ENCODE measurements around the gene ZFYVE26.
A peak's percentile ranks its signal among the peaks of the same experiment; 100 is the strongest.

The ZFYVE26 gene

GRCh38 chr14:67815573-67816225 is 691 bp downstream of the ZFYVE26 start:
- DNase-seq, result peak; percentile 5

GRCh38 chr14:67814821-67815220 is 1.6 kb downstream of the ZFYVE26 start:
- DNase-seq, result no peak

- no peak for DNase-seq
Measured at GRCh38 chr14:67806246-67806645, 10.1 kb downstream of the ZFYVE26 start.

- DNase-seq, result no peak
Measured at GRCh38 chr14:67800743-67801142, 15.6 kb downstream of the ZFYVE26 start.

GRCh38 chr14:67798731-67799130 is 17.7 kb downstream of the ZFYVE26 start:
- DNase-seq, result no peak

- DNase-seq, result no peak
Measured at GRCh38 chr14:67787673-67788072, 28.7 kb downstream of the ZFYVE26 start.

GRCh38 chr14:67785270-67786109 is 30.9 kb downstream of the ZFYVE26 start:
- no peak for DNase-seq

- DNase-seq, result no peak
Measured at GRCh38 chr14:67784244-67784823, 32.1 kb downstream of the ZFYVE26 start.

- DNase-seq, result no peak
Measured at GRCh38 chr14:67782090-67782489, 34.3 kb downstream of the ZFYVE26 start.

GRCh38 chr14:67778792-67779191 is 37.6 kb downstream of the ZFYVE26 start:
- DNase-seq, result no peak

GRCh38 chr14:67776653-67777322 is 39.6 kb downstream of the ZFYVE26 start:
- DNase-seq, result no peak

- no peak for DNase-seq
Measured at GRCh38 chr14:67773844-67774377, 42.5 kb downstream of the ZFYVE26 start.

- DNase-seq, result no peak
Measured at GRCh38 chr14:67768219-67768618, 48.2 kb downstream of the ZFYVE26 start.

- no peak for DNase-seq
Measured at GRCh38 chr14:67766035-67766680, 50.2 kb downstream of the ZFYVE26 start.

GRCh38 chr14:67765192-67765834 is 51.1 kb downstream of the ZFYVE26 start:
- DNase-seq, result no peak

- no peak for DNase-seq
Measured at GRCh38 chr14:67764496-67764895, 51.9 kb downstream of the ZFYVE26 start.

GRCh38 chr14:67763158-67763822 is 53.1 kb downstream of the ZFYVE26 start:
- no peak for DNase-seq

- no peak for DNase-seq
Measured at GRCh38 chr14:67762051-67762450, 54.3 kb downstream of the ZFYVE26 start.

GRCh38 chr14:67759916-67760315 is 56.5 kb downstream of the ZFYVE26 start:
- DNase-seq, result no peak

GRCh38 chr14:67757175-67757574 is 59.2 kb downstream of the ZFYVE26 start:
- DNase-seq, result no peak

- DNase-seq, result no peak
Measured at GRCh38 chr14:67756496-67756895, 59.9 kb downstream of the ZFYVE26 start.

Data from CD4-positive, alpha-beta T cell treated with Interleukin-10 for 1 hour (primary cell).